HG02642 (cell line): ENCODE results near the gene PHPT1.
"Not testable (repeated sequence)": the region's sequence is repeated elsewhere in the genome, so short reads cannot be mapped to it uniquely, and the experiment has no call there.

ENCODE experiments used
- ATAC-seq: cut with Tn5 transposase; IDR thresholded peaks from one replicate; pipeline ENCODE4 v1.9.1; 2021; ENCODE audit warnings: mild to moderate bottlenecking; ENCODE audit not compliant: unreplicated experiment, poor library complexity

PHPT1 gene

DNA sequence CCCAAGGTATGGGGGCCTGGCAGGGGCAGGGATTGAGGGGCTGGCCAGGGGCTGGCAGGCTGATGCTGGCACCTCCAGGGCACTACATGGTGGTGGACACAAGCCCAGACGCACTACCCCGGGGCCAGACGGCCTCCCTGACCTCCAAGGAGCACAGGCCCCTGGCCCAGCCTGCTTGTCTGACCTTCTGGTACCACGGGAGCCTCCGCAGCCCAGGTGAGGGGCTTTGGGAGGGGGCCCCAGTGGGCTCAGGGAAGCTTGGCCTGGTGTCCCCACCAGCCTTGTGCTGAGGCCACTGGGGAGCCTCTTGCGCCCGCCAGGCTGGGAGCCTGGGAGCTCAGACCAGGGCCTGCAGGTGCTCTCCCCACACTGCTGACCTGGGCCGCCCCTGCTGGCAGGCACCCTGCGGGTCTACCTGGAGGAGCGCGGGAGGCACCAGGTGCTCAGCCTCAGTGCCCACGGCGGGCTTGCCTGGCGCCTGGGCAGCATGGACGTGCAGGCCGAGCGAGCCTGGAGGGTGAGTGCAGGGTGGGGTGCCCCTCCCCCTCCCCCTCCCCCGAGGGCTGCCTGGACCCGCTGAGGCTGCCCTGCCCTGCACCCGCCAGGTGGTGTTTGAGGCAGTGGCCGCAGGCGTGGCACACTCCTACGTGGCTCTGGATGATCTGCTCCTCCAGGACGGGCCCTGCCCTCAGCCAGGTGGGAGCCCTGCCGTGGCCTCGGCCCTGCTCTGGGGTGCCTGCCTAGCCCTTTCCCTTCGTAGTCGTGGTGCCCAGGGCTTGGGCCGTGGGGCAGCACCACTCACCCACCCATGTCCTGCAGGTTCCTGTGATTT, 8.6 kb downstream of the PHPT1 start:
- ATAC-seq = no peak

DNA sequence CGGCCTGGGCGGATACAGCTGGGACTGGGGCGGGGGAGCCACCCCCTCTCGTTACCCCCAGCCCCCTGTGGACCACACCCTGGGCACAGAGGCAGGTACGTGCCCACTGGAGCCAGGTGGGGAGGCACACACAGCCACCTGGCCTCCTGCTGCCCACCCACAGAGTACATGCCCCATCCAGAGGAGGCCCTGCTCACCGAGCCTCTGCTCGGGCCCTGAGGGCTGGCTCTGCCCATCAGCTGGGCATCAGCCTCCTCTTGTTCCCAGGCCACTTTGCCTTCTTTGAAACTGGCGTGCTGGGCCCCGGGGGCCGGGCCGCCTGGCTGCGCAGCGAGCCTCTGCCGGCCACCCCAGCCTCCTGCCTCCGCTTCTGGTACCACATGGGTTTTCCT, 9.2 kb downstream of the PHPT1 start:
- ATAC-seq = no peak

DNA sequence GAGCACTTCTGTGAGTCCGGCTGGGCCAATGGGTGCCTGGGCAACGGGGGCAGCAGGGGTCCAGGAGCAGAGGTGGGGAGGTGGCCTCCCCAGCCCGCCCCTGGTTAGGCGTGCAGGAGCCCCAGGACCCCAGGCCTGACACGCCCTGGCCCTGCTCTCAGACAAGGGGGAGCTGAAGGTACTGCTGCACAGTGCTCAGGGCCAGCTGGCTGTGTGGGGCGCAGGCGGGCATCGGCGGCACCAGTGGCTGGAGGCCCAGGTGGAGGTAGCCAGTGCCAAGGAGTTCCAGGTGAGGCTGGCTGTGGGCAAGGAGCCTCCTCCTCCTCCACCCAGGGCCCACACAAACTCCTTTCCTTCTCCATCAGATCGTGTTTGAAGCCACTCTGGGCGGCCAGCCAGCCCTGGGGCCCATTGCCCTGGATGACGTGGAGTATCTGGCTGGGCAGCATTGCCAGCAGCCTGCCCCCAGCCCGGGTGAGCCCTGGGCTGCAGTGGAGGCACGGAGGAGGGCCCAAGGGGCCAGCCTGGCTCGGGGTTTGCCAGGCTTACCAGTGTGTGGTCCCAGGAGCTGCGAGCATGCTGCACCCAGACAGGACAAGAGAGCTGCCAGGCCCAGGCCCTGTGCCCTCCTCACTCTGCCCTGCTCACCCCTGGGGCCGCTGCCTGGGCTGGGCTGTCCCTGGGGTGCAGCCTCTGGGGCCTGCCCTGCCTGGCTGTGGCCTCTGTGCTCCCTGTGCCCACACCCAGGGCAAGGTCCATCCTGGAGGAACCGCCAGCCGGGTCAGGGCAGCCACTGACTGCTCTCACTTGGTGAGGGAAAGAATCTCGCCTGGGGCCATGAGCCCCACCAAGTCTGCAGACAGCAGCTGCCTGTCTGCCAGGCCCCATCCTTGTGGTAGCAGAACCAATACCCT, 9.9 kb downstream of the PHPT1 start:
- no peak for ATAC-seq

DNA sequence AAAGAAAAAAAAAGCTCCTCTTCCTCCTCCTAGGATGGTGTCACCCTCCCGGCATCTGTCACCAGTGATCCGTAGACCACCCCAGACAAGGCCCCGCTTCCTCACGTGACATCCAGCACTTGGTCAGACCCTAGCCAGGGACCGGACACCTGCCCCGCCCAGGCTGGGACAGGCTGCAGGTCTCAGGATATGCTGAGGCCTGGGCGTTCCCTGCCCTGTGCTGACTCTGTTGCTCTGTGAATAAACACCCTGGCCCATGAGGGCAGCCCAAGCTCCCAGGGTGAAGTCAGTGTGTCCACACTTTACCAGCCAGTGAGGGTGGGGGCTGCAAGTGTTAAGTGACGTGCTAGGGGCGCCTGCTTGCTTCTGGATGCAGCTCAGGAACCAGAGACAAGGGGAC, 11.3 kb downstream of the PHPT1 start:
- ATAC-seq = no peak

DNA sequence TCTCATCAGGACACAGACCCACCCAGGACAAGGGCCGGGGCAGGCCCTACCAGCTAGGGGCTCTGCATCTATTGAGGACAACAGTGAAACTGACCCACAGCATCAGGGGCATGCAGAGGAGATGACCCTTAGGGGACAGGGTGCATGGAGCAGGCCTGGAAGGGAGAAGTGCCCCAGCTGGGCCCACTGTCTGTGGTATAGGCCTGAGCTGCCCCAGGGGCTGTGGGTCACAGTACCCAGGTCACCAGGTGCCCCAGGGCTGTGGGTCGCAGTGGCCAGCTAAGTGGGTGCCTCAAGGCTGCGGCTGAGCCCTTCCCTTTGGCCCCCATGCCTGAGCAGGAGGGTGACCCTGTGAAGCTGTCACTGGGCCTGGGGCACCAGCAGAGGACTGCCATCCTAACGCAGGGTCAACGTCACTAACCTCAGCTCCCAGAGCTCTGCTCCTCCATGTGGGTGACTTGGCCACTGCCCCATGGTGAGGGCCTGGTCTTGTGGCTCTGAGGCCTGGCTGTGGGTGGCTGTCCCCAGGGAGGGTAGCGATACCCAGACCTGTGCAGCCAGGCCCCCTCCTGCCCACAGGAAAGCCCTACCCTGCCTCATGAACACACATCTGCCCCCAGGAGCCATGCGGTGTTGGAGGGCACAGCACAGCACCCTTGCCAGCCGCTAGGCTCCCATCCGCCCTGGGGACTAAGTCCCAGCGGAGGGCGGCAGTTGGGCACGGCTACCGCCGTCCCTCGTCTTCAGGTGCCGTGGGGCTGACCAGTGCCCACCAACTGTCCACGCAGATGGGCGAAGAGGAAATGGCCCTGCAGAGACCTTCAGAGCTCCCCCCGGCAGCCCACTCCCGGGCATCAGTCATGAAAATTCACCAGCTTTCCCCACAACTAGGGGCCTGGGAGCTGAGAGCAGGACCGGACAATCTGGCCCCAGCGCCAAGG, 12.0 kb downstream of the PHPT1 start:
- ATAC-seq = no peak

DNA sequence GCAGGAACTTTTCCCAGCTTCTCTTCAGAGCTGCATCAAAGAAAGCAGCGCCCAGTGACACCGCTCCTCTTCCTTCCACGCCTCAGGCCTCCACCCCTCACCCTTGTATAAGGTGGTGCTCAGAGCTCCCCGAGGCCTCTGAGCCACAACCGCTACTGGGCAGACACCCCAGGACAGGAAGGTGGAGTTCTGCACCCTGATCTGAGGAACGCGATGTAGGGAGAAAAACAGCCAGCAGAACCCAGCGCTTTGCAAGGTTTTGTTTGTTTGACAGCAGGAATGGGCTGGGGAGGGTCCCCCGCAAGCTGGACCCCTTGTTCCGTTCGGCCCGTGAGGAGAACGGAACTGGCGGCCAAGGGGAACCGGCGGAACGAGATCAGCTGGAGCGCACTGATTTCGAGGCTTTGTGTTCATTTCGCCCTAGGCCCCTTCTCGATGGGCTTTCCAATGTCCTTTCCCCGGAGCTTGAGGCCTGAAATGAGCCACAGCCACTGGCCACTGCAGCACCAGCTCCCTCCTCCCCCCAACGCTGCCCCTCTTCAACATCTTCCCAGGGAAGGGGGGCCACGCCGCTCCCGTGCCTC, 12.8 kb downstream of the PHPT1 start:
- no peak for ATAC-seq

DNA sequence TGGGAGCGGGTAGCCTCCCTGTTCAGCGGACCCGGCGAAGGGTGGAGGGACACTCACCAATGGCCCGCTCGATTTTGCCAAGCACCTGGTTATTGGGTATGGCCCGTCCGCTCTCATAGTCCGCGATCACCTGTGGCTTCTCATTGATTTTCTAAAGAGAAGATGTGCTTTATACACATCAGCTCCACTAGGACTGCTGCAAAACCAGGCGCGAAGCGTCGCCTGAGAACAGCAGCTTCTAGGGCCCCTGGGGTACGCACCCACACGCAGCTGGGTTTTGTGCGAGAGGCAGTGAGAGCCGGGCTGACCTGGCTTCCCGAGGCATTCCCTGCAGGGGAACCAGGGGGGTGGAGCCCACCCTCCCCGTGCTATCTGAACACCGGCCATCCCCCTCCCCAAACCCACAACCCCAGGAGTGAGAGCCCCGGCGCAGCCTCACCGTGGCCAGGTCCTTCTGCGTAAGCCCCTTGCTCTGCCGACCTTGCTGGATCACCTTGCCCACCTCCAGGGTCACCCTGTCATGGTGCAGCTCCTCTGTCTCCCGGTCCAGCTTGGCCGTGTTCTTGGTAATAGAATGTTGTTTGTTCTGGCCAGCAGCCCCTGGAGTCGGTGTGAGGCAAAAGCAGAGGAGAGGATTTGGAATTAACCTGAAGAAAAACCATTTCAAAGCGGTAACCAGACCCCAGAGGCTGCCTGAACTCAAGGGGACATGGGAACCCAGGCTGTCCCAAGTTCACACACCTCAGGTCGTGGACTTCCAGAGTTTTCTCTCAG, 13.8 kb downstream of the PHPT1 start:
- ATAC-seq = no peak

DNA sequence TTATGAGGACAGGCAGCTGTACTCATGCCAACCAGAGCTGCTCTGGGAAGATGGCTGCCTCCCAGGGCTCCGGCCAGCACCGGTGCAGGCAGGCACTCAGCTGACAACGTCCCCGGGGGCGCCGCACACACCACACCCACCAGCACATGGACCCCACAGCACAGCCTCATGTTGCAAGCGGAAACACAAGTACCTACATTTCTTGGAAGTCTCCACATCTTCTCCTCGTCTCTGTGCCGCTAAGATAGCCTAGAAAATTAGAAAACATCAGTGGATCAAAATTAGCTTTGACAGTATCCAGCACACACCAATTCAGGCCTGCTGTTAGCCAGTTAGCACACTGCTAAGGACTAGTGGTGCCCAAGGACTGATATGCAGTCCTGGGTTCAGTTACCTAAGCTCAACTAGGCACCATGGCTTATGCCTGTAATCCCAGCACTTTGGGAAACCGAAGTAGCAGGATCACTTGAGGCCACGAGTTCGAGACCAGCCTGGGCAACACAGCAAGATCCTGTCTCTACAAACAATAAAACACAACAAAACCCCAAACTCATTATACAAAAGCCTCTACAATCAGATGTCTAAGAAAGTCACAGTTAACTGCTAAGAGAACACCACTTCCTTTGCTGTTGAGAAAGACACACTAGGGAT, 14.5 kb downstream of the PHPT1 start:
- ATAC-seq = no peak

DNA sequence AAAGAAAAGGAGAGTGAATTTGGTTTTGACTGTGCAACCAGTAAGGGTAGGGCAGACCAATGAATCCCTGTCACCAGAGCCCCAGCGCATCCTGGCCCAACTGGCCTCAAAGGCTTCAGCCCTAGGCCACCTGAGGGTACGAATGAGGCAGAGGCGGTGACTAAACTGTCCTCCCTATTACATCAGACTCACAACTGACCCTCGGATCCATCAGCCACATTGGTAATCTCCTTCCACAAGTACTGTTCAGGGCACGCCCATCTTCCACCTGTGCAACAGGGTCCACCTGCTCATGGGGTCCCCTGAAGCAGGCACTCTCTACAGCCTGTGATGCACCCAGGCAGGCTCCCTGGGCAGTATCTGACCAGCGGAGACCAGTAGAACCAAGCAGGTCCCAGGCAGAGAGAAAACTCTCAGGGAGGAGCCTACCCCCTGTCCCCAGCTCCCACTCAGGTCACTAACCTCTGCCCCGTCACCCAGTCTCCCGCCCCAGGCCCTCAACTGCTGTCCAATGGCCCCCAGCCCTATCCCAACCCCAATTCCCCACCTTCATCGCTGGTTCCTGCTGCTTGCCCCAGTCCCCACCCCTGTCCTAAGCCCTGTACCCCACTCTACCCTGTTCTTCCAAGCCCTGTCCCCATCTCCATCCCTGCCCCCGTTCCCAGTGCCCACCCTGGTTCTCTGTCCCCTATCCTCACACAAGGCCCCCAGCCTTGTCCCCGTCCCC, 16.0 kb downstream of the PHPT1 start:
- ATAC-seq = no peak

DNA sequence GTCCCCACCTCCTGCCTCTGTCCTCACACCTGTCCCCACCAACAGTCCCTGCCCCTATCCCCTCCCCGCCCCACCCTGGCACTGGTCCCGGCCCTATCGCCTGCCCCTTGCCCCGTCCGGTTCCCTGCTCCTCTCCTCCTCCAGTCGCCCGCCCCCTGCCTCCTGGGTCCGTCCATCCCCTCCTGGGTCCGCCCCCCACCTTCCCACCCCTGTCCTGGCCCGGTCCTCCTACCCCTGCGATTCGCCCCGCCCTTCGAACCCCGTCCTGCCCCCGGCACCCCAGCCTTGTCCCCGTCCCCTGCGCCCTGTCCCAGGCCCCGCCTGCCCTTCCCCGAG, 16.5 kb downstream of the PHPT1 start:
- ATAC-seq = no peak

DNA sequence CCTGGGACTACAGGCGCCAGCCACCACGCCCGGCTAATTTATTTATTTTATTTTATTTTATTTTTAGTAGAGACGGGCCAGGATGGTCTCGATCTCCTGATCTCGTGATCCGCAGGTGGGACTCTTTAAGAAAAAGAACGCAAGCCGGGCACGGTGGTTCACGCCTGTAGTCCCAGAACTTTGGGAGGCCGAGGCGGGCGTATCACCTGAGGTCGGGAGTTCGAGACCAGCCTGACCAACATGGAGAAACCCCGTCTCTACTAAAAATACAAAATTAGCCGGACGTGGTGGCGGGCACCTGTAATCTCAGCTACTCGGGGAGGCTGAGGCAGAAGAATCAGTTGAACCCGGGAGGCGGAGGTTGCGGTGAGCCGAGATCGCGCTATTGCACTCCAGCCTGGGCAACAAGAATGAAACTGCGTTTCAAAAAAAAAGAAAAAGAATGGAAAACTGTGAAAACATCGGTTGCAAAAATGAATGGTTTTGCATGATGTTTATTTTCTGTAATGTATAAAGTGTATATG, 17.8 kb downstream of the PHPT1 start:
- not testable (repeated sequence) for ATAC-seq

DNA sequence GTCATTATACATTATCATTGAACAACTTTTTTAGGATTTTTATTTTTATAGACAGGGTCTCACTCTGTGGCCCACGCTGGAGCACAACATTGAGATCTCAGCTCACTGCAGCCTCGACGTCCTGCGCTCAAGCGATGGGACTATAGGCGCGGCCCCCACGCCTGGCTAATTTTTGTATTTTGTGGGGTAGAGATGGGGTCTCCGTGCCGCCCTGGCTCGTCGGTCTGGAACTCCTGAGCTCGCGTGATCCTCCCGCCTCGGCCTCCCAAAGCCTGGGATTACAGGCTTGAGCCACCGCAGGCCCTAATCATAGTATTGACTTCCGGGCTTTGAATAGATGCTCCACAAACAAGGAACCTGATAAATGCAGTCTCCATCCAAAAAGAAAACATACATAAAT, 18.3 kb downstream of the PHPT1 start:
- ATAC-seq = no peak

DNA sequence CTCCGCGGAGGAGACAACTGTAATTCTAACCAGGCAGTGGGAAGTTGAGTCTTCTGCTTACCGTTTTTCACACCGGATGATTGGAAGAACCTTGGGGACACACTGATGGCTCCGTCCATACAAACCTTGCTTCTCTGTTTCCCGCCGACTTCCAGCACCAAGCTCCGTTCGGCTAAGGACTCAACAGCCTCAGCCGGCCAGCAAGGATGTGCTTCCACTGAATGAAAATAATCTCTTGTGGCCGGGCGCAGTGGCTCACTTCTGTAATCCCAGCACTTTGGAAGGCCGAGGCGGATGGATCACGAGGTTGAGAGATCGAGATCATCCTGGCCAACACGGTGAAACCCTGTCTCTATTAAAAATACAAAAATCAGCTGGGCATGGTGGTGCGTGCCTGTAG, 18.7 kb downstream of the PHPT1 start:
- no peak for ATAC-seq

DNA sequence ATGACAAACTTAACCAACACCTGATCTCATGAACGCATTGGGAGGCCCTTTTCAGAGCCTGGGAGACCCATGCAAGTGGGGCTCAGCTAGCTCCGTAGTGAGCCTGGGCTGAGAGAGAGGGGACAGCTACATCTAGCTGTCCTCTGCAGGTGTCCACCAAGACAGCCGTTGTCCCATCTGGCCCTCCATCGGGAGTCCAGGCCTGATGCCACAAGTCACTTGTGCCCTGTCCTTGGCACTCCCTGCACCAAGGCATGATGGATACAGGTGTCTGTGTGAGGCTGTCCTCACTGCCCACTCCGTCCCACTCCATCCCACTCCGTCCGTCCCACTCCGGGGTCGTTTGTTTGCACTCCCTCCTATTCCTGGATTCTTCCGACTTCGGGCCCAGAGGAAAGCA, 19.4 kb downstream of the PHPT1 start:
- ATAC-seq = no peak

DNA sequence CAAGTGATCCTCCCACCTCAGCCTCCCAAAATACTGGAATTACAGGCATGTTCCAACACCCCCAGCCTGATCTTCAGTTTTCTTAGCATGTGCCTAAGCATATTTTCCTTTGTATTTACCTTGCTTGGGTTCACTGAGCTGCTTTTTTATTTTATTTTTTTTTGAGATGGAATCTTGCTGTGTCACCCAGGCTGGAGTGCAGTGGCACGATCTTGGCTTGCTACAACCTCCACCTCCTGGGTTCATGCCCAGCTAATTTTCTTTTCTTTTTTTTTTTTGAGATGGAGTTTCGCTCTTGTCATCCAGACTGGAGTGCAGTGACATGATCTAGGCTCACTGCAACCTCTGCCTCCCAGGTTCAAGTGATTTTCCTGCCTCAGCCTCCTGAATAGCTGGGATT, 20.4 kb downstream of the PHPT1 start:
- ATAC-seq = not testable (repeated sequence)

DNA sequence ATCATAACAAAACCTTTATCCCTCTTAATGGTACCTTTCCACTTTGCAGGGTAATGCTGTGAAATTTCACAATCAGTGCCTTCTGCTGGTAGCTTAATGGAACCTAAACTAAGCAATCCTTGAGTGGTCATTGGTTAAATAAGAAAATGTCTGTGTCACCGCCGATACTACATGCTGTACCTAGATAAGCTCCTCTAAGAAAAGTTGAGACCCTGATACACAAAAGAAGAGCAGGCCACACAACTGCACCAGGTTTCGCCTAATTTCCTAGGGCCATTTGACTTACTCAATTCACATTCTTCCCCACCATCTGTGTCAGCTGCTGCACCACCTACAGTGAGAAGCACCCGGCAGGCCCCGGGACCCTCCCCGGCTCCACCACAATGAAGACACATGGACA, 25.9 kb downstream of the PHPT1 start:
- no peak for ATAC-seq

DNA sequence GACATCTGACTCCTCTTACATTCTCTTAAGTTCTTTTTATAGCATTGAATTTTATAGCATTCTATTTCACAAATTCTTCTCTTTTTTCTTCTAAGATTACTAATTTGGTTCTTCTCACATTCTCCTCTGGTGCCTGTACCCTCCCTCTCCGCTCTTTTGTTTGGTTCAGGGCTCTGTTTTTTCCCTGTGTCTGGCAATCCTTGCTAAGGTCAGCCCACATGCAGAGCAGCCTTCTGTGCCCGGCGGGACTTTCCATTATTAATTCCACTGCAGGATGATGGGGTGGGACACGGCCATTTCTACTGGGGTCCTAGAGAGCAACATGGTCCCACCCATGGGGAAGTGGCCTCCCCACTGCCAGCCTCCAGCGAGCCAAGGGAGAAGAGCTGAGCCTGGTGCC, 27.3 kb downstream of the PHPT1 start:
- ATAC-seq = no peak

DNA sequence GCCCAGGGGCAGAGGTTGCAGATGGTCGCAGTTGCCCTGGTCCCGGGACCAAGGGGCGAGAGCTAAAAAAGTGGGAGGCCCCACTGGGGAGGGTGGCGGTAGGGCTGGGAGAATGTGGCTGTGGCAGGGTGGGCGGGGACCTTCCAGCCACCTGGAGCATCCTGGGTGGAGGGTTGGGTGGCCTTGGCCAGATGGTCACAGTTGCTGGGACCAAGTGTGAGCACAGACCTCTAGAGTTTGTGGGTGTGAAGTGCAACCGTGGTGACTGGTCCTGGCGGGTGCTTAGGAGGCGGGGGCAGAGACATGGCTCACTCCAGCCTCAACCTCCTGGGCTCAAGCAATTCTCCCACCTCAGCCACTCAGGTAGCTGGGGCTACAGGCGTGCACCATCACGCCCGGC, 31.4 kb downstream of the PHPT1 start:
- ATAC-seq = no peak
